CD4-positive, alpha-beta T cell (primary cell): ENCODE measurements around the gene SYT17. TPM values are rescaled to one million over a fixed set of nuclear protein-coding genes. Genes with fewer than 3 reads are reported as not detected.

Experiments
- ATAC-seq: fragments of 200-7000 bp; cut with Tn5 transposase; one replicate; pipeline ENCODE4 v1.10.0; 2022; ENCODE audit warnings: mild to moderate bottlenecking; ENCODE audit not compliant: poor library complexity
- CTCF ChIA-PET: fragments of 350-600 bp; sonication (Branson Sonifier 250); formaldehyde crosslinking; loops from one replicate; lab custom pipeline; 2021; ENCODE audit warnings: antibody characterized with exemption, inconsistent platforms; lab: Charles Lee
- POLR2A ChIA-PET: fragments of 350-600 bp; sonication (Branson Sonifier 250); formaldehyde crosslinking; loops from one replicate; lab custom pipeline; 2021; ENCODE audit warnings: antibody characterized with exemption, inconsistent platforms; lab: Charles Lee
- DNase-seq, 14 experiments: peaks; one replicate each; pipeline ENCODE4 v3.0.0-alpha.2; 2013 to 2020; ENCODE audit warnings: mixed read lengths in 2 of 14
- H3K27ac ChIP-seq, 2 donors: one replicate each; pipeline versions ENCODE4 v1.5.1 to v1.7.0; 2013; ENCODE audit warnings: low read length in 2 of 2, low read depth in 1 of 2, mild to moderate bottlenecking in 1 of 2
- H3K27me3 ChIP-seq, 2 experiments: 1 replicate in 1 of 2; 2 replicates in 1 of 2; pipeline versions ENCODE4 v1.6.1 to v1.7.0; 2013; ENCODE audit warnings: low read length in 2 of 2, control low read depth in 1 of 2, mild to moderate bottlenecking in 1 of 2, moderate library complexity in 1 of 2; ENCODE audit not compliant: insufficient read depth in 2 of 2, control insufficient read depth in 1 of 2
- H3K36me3 ChIP-seq: one replicate; pipeline ENCODE4 v1.6.1; 2013; ENCODE audit warnings: low read length, control low read depth; ENCODE audit not compliant: insufficient read depth
- H3K4me1 ChIP-seq: one replicate; pipeline ENCODE4 v1.6.1; 2013; ENCODE audit warnings: low read length, control low read depth; ENCODE audit not compliant: insufficient read depth
- H3K4me3 ChIP-seq: one replicate; pipeline ENCODE4 v1.5.1; 2013; ENCODE audit warnings: mild to moderate bottlenecking, low read length, moderate library complexity
- H3K9me3 ChIP-seq, 2 experiments: 1 replicate in 1 of 2; 2 replicates in 1 of 2; pipeline versions ENCODE4 v1.6.1 to v1.7.0; 2013; ENCODE audit warnings: low read length in 2 of 2, mild to moderate bottlenecking in 2 of 2, control low read depth in 1 of 2, moderate library complexity in 1 of 2; ENCODE audit not compliant: control insufficient read depth in 1 of 2, insufficient read depth in 1 of 2
- H3K27ac Mint-ChIP-seq: one replicate; pipeline ENCODE4 v1.8.0; 2020; ENCODE audit warnings: mixed read lengths
- H3K27me3 Mint-ChIP-seq: one replicate; pipeline ENCODE4 v1.8.0; 2021; ENCODE audit warnings: mixed read lengths
- H3K36me3 Mint-ChIP-seq: one replicate; pipeline ENCODE4 v1.8.0; 2021; ENCODE audit warnings: low read depth, mixed read lengths
- H3K4me1 Mint-ChIP-seq: one replicate; pipeline ENCODE4 v1.8.0; 2021; ENCODE audit warnings: low read depth, mixed read lengths
- H3K4me3 Mint-ChIP-seq: one replicate; pipeline ENCODE4 v1.8.0; 2020; ENCODE audit warnings: mild to moderate bottlenecking, mixed read lengths
- H3K9me3 Mint-ChIP-seq: one replicate; pipeline ENCODE4 v1.8.0; 2020; ENCODE audit warnings: mixed read lengths
- intact Hi-C, 2 experiments: fragments of 100-400 bp; cut with DNase I in 1 of 2; cut with micrococcal nuclease in 1 of 2; formaldehyde crosslinking; loops; one replicate each; pipeline versions ENCODE4 v1.15.1 to v1.9.0; 2023 to 2025; cut with DNase I, micrococcal nuclease
- total RNA-seq, 174 experiments: library from RNA in 2 of 174; stranded (reverse) in 2 of 174; gene quantifications; one replicate each; pipeline ENCODE4 v1.2.3 and lab custom pipeline; 2021 to 2026
- TF ChIP-seq, protein P1 (sequence below): fragments of 200-600 bp; IDR thresholded peaks from one replicate; pipeline ENCODE4 v1.8.0; 2022; ENCODE audit warnings: antibody characterized with exemption, mild to moderate bottlenecking

SYT17 gene
- total RNA-seq, 2 experiments from 2014 or later, result not detected

- intact Hi-C loops, result no loop called here
- TF ChIP-seq, protein P1, sequence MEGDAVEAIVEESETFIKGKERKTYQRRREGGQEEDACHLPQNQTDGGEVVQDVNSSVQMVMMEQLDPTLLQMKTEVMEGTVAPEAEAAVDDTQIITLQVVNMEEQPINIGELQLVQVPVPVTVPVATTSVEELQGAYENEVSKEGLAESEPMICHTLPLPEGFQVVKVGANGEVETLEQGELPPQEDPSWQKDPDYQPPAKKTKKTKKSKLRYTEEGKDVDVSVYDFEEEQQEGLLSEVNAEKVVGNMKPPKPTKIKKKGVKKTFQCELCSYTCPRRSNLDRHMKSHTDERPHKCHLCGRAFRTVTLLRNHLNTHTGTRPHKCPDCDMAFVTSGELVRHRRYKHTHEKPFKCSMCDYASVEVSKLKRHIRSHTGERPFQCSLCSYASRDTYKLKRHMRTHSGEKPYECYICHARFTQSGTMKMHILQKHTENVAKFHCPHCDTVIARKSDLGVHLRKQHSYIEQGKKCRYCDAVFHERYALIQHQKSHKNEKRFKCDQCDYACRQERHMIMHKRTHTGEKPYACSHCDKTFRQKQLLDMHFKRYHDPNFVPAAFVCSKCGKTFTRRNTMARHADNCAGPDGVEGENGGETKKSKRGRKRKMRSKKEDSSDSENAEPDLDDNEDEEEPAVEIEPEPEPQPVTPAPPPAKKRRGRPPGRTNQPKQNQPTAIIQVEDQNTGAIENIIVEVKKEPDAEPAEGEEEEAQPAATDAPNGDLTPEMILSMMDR, result no peak
- ATAC-seq (no peak), DNase-seq (no peak)
- peaks cover 0 to 2% of the 10 kb centered on the region in 2 experiments for H3K9me3 ChIP-seq
- POLR2A ChIA-PET, result no interaction called here
- Mint-ChIP-seq H3K9me3 (no peaks in the 10 kb centered on the region), H3K27ac (no peak overlapping the region), H3K36me3 (no peaks in the 10 kb centered on the region), H3K4me3 (no peak overlapping the region), H3K4me1 (no peaks in the 10 kb centered on the region), H3K27me3 (peaks cover 44% of the 10 kb centered on the region)
- no peaks in the 10 kb centered on the region for H3K4me1 ChIP-seq
- CTCF ChIA-PET, result no interaction called here
- no peaks in the 10 kb centered on the region for H3K36me3 ChIP-seq
- peaks cover 9 to 20% of the 10 kb centered on the region in 2 experiments for H3K27me3 ChIP-seq
- no peak overlapping the region for H3K4me3 ChIP-seq
- no peak overlapping the region for H3K27ac ChIP-seq
Observed at GRCh38 chr16:19169082-19169639, 1.1 kb downstream of the SYT17 start.

DNA sequence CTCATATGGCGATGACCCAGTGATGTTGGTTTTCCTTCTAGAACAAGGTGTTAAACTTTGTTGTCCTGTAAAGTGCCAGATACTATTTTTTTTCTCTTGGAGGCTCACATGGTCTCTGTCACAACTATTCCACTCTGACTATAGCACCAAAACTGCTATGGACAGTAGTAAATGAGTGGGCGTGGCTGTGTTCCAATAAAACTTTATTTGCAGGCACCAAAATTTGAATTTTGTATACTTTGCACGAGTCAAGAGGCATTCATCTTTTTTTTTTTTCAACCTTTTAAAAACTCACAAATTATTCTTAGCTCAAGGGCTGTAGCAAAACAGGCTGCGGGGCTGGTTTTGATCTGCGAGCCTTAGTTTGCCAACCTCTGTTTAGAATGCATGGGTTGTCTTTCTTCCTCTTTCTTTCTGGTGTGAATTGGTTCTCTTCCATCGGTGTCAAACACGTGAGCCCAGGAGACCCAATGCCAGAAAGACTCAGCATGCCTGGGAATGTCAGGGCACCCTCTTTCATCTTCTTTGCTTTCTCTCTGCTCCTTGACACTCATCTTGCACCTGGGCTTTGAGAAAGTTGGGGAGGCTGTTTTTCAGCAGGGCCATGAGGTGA, 2.1 kb downstream of the SYT17 start:
- ChIA-PET POLR2A (no interaction called here), CTCF (no interaction called here)
- no peaks in the 10 kb centered on the region for H3K9me3 Mint-ChIP-seq

DNA sequence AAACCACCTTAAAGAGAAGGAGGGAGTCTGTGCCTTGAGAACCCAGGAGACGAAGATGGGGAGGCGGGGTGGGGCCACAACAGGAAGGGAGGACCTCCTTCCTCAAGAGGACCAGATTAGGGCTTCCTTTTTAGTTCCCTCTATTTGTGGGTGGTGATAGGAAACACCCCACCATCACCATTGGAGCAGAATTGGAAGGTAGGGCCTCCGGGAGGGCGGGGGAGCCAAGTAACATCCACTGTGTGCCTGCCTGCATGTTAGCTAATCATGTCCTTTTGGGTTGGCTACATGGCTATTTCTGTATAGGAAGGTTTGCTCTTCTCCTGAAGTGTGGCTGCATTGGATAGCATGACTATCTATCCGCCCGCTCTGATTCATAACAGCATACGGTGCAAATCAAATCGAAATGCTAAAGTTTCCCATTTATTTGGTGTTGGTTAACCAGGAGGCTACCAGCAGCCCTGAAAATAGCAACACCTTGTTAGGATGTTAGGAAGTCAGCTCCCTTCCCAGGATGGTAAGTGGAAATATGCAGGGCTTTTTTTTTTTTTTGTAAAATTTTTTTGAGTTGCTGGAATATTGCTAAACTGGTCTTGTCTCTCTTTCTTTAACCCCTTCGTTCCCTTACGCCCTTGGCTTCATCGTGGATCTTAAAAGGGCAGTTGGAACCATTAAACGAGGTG, 4.2 kb downstream of the SYT17 start:
- CTCF ChIA-PET, result no interaction called here

More for the DNA sequence above, 2.1 kb downstream of the SYT17 start:
- Histone ChIP-seq H3K9me3 (peaks cover 0 to 4% of the 10 kb centered on the region in 2 experiments), H3K27ac (no peak overlapping the region), H3K4me1 (no peaks in the 10 kb centered on the region), H3K27me3 (peaks cover 9 to 25% of the 10 kb centered on the region in 2 experiments), H3K4me3 (no peak overlapping the region), H3K36me3 (no peaks in the 10 kb centered on the region)
- no peaks in the 10 kb centered on the region for H3K36me3 Mint-ChIP-seq
- TF ChIP-seq, protein P1, result no peak
- H3K4me3 Mint-ChIP-seq, result no peak overlapping the region
- no peaks in the 10 kb centered on the region for H3K4me1 Mint-ChIP-seq
- H3K27ac Mint-ChIP-seq, result no peak overlapping the region
- ATAC-seq (no peak), DNase-seq (no peak)
- intact Hi-C loops, result no loop called here
- peaks cover 50% of the 10 kb centered on the region for H3K27me3 Mint-ChIP-seq

More for the DNA sequence above, 4.2 kb downstream of the SYT17 start:
- H3K4me1 ChIP-seq, result no peaks in the 10 kb centered on the region
- TF ChIP-seq, protein P1, result no peak
- no peak for DNase-seq
- H3K36me3 ChIP-seq, result no peaks in the 10 kb centered on the region
- H3K27ac ChIP-seq, result no peak overlapping the region
- ATAC-seq, result no peak
- peaks cover 0 to 4% of the 10 kb centered on the region in 2 experiments for H3K9me3 ChIP-seq
- intact Hi-C loops, result no loop called here
- no peak overlapping the region for H3K4me3 Mint-ChIP-seq
- no peaks in the 10 kb centered on the region for H3K4me1 Mint-ChIP-seq
- no peaks in the 10 kb centered on the region for H3K9me3 Mint-ChIP-seq
- H3K36me3 Mint-ChIP-seq, result no peaks in the 10 kb centered on the region
- peaks cover 51% of the 10 kb centered on the region for H3K27me3 Mint-ChIP-seq
- H3K27me3 ChIP-seq, result peaks cover 9 to 21% of the 10 kb centered on the region in 2 experiments
- H3K4me3 ChIP-seq, result no peak overlapping the region
- no peak overlapping the region for H3K27ac Mint-ChIP-seq
- POLR2A ChIA-PET, result no interaction called here
